ENCODE measurements around the gene KCNJ11. TPM values are rescaled to one million over a fixed set of nuclear protein-coding genes. Genes with fewer than 3 reads are reported as not detected.

The KCNJ11 gene
- total RNA-seq, 1 donor from 2014 or later: 1.9 TPM

DNA sequence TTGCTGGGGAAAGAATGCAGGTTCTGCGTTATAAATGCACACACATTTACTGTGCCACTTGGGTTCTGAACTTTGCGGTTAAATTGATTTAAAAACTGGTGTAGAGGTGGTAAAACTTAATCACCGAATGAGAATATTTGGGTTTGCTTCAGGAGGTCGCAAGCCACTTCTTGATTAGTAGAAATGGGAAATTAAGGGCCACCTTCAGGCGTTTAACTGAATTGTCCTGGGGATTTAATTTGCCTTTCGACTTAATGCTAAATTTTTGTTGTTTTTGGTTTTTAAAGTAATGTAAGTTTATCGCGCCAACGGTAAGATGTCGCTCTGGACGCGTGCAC, 37.3 kb downstream of the KCNJ11 start:
- no peaks in the 10 kb centered on the region for H3K79me2 ChIP-seq (ENCODE audit: low read depth)
- TF ChIP-seq EZH2phosphoT487 (IDR thresholded peaks at IDR 0.05): no peak
- TF ChIP-seq, protein P1, sequence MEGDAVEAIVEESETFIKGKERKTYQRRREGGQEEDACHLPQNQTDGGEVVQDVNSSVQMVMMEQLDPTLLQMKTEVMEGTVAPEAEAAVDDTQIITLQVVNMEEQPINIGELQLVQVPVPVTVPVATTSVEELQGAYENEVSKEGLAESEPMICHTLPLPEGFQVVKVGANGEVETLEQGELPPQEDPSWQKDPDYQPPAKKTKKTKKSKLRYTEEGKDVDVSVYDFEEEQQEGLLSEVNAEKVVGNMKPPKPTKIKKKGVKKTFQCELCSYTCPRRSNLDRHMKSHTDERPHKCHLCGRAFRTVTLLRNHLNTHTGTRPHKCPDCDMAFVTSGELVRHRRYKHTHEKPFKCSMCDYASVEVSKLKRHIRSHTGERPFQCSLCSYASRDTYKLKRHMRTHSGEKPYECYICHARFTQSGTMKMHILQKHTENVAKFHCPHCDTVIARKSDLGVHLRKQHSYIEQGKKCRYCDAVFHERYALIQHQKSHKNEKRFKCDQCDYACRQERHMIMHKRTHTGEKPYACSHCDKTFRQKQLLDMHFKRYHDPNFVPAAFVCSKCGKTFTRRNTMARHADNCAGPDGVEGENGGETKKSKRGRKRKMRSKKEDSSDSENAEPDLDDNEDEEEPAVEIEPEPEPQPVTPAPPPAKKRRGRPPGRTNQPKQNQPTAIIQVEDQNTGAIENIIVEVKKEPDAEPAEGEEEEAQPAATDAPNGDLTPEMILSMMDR (IDR thresholded peaks at IDR 0.05): peak; percentile 34
- no peak for TF ChIP-seq EZH2 (IDR thresholded peaks at IDR 0.05)
- Mint-ChIP-seq H3K4me3 (peak overlapping the region; percentile 92), H3K4me1 (peaks cover 26% of the 10 kb centered on the region), H3K9me3 (peaks cover 6% of the 10 kb centered on the region), H3K36me3 (peaks cover 4% of the 10 kb centered on the region), H3K27ac (no peak overlapping the region), H3K27me3 (ENCODE audit: insufficient read depth, low read depth) (peaks cover 22% of the 10 kb centered on the region)
- peaks cover 14% of the 10 kb centered on the region for H4K20me1 ChIP-seq (ENCODE audit: low read depth)
- no peak for DNase-seq (ENCODE audit: low spot score)
- H3K27me3 ChIP-seq: peaks cover 60% of the 10 kb centered on the region
- H2AFZ ChIP-seq (replicated peaks): no peak overlapping the region
- peak overlapping the region; percentile 90 for H3K4me2 ChIP-seq
- no peak overlapping the region for H3K27ac ChIP-seq
- peaks cover 20% of the 10 kb centered on the region for H3K4me1 ChIP-seq
- peak overlapping the region; percentile 57 for H3K4me3 ChIP-seq
- H3K9ac ChIP-seq: no peak overlapping the region
- no peaks in the 10 kb centered on the region for H3K9me3 ChIP-seq (ENCODE audit: low read depth)
- peaks cover 33% of the 10 kb centered on the region for H3F3A ChIP-seq (ENCODE audit: low read depth)
- no peaks in the 10 kb centered on the region for H3K36me3 ChIP-seq

DNA sequence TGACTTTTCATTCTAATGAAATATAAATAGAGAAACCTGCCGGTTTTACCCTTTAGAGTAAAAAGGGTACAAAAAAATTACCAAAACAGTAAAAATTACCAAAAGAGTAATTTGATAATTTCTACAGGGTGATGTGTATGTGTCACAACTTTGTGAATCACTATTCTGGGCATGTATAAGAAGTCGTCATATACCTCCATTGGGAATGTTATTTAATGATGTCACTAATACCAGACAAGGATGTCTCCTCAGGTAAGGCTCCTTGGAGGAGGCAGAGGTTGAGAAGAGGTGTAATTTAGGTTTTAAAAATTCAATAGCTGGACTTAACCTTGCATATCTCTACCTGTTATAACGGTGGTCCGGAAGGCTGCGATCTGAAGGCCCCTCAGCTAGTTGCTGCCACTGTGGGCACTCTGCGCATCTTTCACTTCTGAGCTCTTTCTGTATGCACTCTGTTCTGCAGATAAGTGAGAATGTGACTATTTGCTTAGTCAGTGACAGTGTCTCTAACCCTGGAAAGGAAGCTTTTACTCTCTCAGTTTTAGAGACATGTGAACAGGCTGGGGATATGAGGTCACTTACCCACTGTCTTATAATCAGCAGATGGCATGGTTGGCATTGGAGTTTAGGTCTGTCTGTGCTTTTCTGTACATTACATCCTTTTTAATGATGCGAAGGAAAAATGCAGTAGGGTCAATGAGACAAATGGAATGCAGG, 37.8 kb downstream of the KCNJ11 start:
- no peak overlapping the region for H3K27ac ChIP-seq
- TF ChIP-seq EZH2phosphoT487 (IDR thresholded peaks at IDR 0.05) (no peak), EZH2 (IDR thresholded peaks at IDR 0.05) (no peak)
- TF ChIP-seq, protein P1 (IDR thresholded peaks at IDR 0.05): no peak
- H2AFZ ChIP-seq (replicated peaks): no peak overlapping the region
- no peaks in the 10 kb centered on the region for H3K79me2 ChIP-seq (ENCODE audit: low read depth)
- H3K9ac ChIP-seq: no peak overlapping the region
- no peak for DNase-seq (ENCODE audit: low spot score)
- no peaks in the 10 kb centered on the region for H3K9me3 ChIP-seq (ENCODE audit: low read depth)
- H3K4me3 Mint-ChIP-seq: peak overlapping the region; percentile 92
- peaks cover 26% of the 10 kb centered on the region for H3K4me1 Mint-ChIP-seq
- peaks cover 4% of the 10 kb centered on the region for H3K36me3 Mint-ChIP-seq
- no peak overlapping the region for H3K27ac Mint-ChIP-seq
- H3K27me3 Mint-ChIP-seq (ENCODE audit: insufficient read depth, low read depth): peaks cover 22% of the 10 kb centered on the region
- H4K20me1 ChIP-seq (ENCODE audit: low read depth): peaks cover 14% of the 10 kb centered on the region
- peaks cover 33% of the 10 kb centered on the region for H3F3A ChIP-seq (ENCODE audit: low read depth)
- peaks cover 60% of the 10 kb centered on the region for H3K27me3 ChIP-seq
- H3K36me3 ChIP-seq: no peaks in the 10 kb centered on the region
- peaks cover 6% of the 10 kb centered on the region for H3K9me3 Mint-ChIP-seq
- H3K4me2 ChIP-seq: peak overlapping the region; percentile 90
- no peak overlapping the region for H3K4me3 ChIP-seq
- H3K4me1 ChIP-seq: peaks cover 20% of the 10 kb centered on the region

DNA sequence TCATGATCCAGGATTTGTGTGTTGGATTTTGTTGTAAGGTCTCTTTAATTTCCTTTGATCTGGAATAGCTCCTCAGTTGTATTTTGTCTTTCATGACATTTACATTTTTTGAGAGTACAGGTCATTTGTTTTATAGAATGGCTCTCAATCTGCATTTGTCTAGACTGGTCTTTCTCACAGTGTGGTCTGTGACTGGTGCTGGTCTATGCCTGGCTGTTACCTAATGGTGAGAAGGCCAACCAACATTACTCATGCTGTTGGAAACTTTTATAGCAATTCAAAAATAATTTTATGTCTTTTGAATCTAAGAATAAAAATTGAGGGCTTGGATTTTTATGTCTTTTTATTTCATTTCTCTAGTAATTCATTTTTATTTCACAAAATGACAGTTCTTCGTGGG, 40.8 kb downstream of the KCNJ11 start:
- no peak for DNase-seq (ENCODE audit: low spot score)
- H3K9me3 ChIP-seq (ENCODE audit: low read depth): no peaks in the 10 kb centered on the region
- peaks cover 12% of the 10 kb centered on the region for H3K4me1 ChIP-seq
- Mint-ChIP-seq H3K36me3 (no peaks in the 10 kb centered on the region), H3K4me3 (no peak overlapping the region), H3K9me3 (no peaks in the 10 kb centered on the region), H3K4me1 (peaks cover 10% of the 10 kb centered on the region), H3K27me3 (ENCODE audit: insufficient read depth, low read depth) (peaks cover 14% of the 10 kb centered on the region), H3K27ac (no peak overlapping the region)
- no peak overlapping the region for H3K4me3 ChIP-seq
- H3K27ac ChIP-seq: no peak overlapping the region
- no peaks in the 10 kb centered on the region for H3K79me2 ChIP-seq (ENCODE audit: low read depth)
- no peak overlapping the region for H2AFZ ChIP-seq (replicated peaks)
- peaks cover 17% of the 10 kb centered on the region for H3F3A ChIP-seq (ENCODE audit: low read depth)
- peaks cover 9% of the 10 kb centered on the region for H4K20me1 ChIP-seq (ENCODE audit: low read depth)
- H3K9ac ChIP-seq: no peak overlapping the region
- H3K27me3 ChIP-seq: peaks cover 38% of the 10 kb centered on the region
- TF ChIP-seq EZH2phosphoT487 (IDR thresholded peaks at IDR 0.05): no peak
- no peak for TF ChIP-seq EZH2 (IDR thresholded peaks at IDR 0.05)
- TF ChIP-seq, protein P1 (IDR thresholded peaks at IDR 0.05): no peak
- no peaks in the 10 kb centered on the region for H3K36me3 ChIP-seq
- H3K4me2 ChIP-seq: no peak overlapping the region

Measured in neural progenitor cell (in vitro differentiated cells).